Activated T-helper 1 cell treated with anti-CD3 and anti-CD28 coated beads, Interleukin-12 subunit alpha, Interleukin-12 subunit beta, Interleukin-2, Interleukin-4 antibody, amounts not matched to agents 30 ng/mL and 10 ng/mL and 1 ng/mL, durations not matched to agents 14 hours and 24 hours and 36 hours (primary cell): ENCODE data around the gene KCTD4. TPM values are rescaled to one million over a fixed set of nuclear protein-coding genes. Genes with fewer than 3 reads are reported as not detected.
"Not testable (repeated sequence)": the region's sequence is repeated elsewhere in the genome, so short reads cannot be mapped to it uniquely, and the experiment has no call there.

ENCODE experiments used
- DNase-seq: peaks from one replicate; pipeline ENCODE4 v3.0.0; 2021; ENCODE audit warnings: low spot score
- H3K27ac Mint-ChIP-seq: one replicate; pipeline ENCODE4 v1.8.0; 2021; ENCODE audit warnings: mild to moderate bottlenecking, mixed read lengths
- H3K27me3 Mint-ChIP-seq: one replicate; pipeline ENCODE4 v1.8.0; 2022; ENCODE audit warnings: mild to moderate bottlenecking, moderate library complexity, mixed read lengths; ENCODE audit not compliant: insufficient read depth
- H3K36me3 Mint-ChIP-seq: one replicate; pipeline ENCODE4 v1.8.0; 2021; ENCODE audit warnings: low read depth, mixed read lengths
- H3K4me1 Mint-ChIP-seq: one replicate; pipeline ENCODE4 v1.8.0; 2021; ENCODE audit warnings: low read depth, mixed read lengths
- H3K4me3 Mint-ChIP-seq: one replicate; pipeline ENCODE4 v1.8.0; 2021; ENCODE audit warnings: mild to moderate bottlenecking, moderate library complexity, mixed read lengths
- H3K9me3 Mint-ChIP-seq: one replicate; pipeline ENCODE4 v1.8.0; 2021; ENCODE audit warnings: mixed read lengths
- intact Hi-C: fragments of 100-400 bp; cut with micrococcal nuclease; formaldehyde crosslinking; loops from one replicate; pipeline ENCODE4 v1.15.1; 2024
- total RNA-seq: library from RNA; stranded (reverse); gene quantifications from 2 replicates; pipeline ENCODE4 v1.2.3, GENCODE V29; 2022

KCTD4 gene
- total RNA-seq, result not detected in 2 replicates

- no peak for DNase-seq
- H3K27me3 Mint-ChIP-seq, result no peaks in the 10 kb centered on the region
- peaks cover 17% of the 10 kb centered on the region for H3K4me1 Mint-ChIP-seq
- no peak within 1 kb of the TSS for H3K27ac Mint-ChIP-seq
- peaks cover 13% of the 10 kb centered on the region for H3K36me3 Mint-ChIP-seq
- intact Hi-C loops, result no loop called here
- H3K9me3 Mint-ChIP-seq, result no peaks in the 10 kb centered on the region
- H3K4me3 Mint-ChIP-seq, result no peak within 1 kb of the TSS
These were observed at the start of gene KCTD4 for GRCh38 chr13:45200701-45201232. Gene KCTD4, minus strand, starts transcription at chr13:45201045. Its CDS starts 6,478 bp downstream, at chr13:45194567.

- Mint-ChIP-seq H3K4me1 (no peaks in the 10 kb centered on the region), H3K36me3 (peaks cover 4% of the 10 kb centered on the region), H3K9me3 (no peaks in the 10 kb centered on the region), H3K27me3 (no peaks in the 10 kb centered on the region), H3K27ac (no peak overlapping the region), H3K4me3 (no peak overlapping the region)
- DNase-seq, result no peak
- intact Hi-C loops, result no loop called here
These were observed 48.8 kb upstream of the KCTD4 start for GRCh38 chr13:45249662-45250061.

GRCh38 chr13:45244736-45245135 is 43.9 kb upstream of the KCTD4 start:
- DNase-seq, H3K36me3 Mint-ChIP-seq, H3K4me3 Mint-ChIP-seq: not testable (repeated sequence)

GRCh38 chr13:45243077-45243476 is 42.2 kb upstream of the KCTD4 start:
- Mint-ChIP-seq H3K36me3 (no peaks in the 10 kb centered on the region), H3K4me1 (no peaks in the 10 kb centered on the region), H3K27ac (no peak overlapping the region), H3K9me3 (no peaks in the 10 kb centered on the region), H3K4me3 (no peak overlapping the region), H3K27me3 (no peaks in the 10 kb centered on the region)
- intact Hi-C loops, result no loop called here
- no peak for DNase-seq

More at GRCh38 chr13:45244736-45245135, 43.9 kb upstream of the KCTD4 start:
- H3K27me3 Mint-ChIP-seq, H3K9me3 Mint-ChIP-seq, intact Hi-C loops, H3K27ac Mint-ChIP-seq, H3K4me1 Mint-ChIP-seq: not testable (repeated sequence)

DNA sequence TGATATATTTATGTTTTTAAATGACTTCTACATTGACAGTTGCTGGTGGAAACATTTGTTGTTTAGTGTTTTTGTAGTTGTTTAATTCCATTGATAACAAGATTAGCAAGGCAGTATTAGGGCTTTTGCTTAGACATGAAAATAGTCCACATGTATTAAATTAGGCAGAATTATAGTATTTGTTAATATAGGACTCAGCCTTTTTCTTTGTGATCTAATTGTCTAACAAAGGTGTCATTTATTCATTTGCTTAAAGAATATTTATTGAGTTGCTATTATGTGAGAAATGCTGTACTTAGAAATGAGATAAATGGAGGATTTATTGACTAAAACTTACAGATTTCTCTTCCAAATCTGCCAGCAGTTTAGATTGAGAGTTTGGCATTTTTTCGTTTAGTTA is 41.7 kb upstream of the KCTD4 start:
- no peaks in the 10 kb centered on the region for H3K9me3 Mint-ChIP-seq
- H3K4me3 Mint-ChIP-seq, result no peak overlapping the region
- H3K27me3 Mint-ChIP-seq, result no peaks in the 10 kb centered on the region
- H3K4me1 Mint-ChIP-seq, result no peaks in the 10 kb centered on the region
- intact Hi-C loops, result no loop called here
- no peak overlapping the region for H3K27ac Mint-ChIP-seq
- no peaks in the 10 kb centered on the region for H3K36me3 Mint-ChIP-seq
- no peak for DNase-seq

DNA sequence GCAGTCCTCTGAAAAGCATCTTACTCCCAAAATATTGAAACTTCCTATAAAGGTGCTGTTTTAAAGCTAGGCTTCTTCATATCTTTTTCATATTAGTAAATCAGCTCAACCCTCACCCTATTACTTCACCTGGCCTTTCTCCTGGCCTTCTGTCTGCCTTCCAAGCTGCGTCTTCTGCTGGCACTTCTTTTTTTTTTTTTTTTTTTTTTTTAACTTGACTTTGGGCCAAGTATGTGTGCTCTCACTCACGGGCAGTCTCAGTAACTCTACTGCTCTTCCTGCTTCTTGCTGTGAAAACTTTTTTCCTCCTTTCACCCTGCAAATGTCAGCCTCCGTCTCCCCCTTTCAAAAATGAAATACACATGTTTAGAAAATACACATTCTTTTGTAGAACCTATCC is 41.2 kb upstream of the KCTD4 start:
- intact Hi-C loops, result no loop called here
- H3K4me3 Mint-ChIP-seq, result no peak overlapping the region
- no peak overlapping the region for H3K27ac Mint-ChIP-seq
- no peak for DNase-seq
- no peaks in the 10 kb centered on the region for H3K36me3 Mint-ChIP-seq
- H3K9me3 Mint-ChIP-seq, result no peaks in the 10 kb centered on the region
- H3K27me3 Mint-ChIP-seq, result no peaks in the 10 kb centered on the region
- no peaks in the 10 kb centered on the region for H3K4me1 Mint-ChIP-seq

DNA sequence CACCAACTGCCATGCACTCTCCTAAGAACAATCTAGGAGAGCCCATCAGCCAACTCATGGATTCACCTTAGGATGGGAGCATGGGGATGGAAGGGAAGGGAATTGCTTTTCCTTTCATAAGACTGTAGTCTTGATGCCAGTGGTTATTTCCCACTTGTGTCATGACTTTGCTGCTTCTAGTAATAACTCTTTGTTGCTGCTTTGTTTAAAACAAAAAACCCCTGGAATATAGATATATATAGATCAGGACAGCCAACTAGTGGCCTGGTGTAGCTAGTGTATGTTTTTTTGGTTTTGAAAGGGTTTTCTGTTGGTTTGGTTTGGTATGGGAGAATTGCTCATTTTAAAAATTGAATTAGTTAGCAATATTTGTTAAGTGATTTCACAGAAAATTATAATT is 39.3 kb upstream of the KCTD4 start:
- no peak for DNase-seq
- Mint-ChIP-seq H3K27ac (no peak overlapping the region), H3K27me3 (no peaks in the 10 kb centered on the region), H3K9me3 (no peaks in the 10 kb centered on the region), H3K4me1 (no peaks in the 10 kb centered on the region), H3K36me3 (no peaks in the 10 kb centered on the region), H3K4me3 (no peak overlapping the region)
- intact Hi-C loops, result no loop called here

GRCh38 chr13:45238945-45239795 is 38.3 kb upstream of the KCTD4 start:
- DNase-seq, result no peak
- Mint-ChIP-seq H3K4me1 (no peaks in the 10 kb centered on the region), H3K9me3 (no peaks in the 10 kb centered on the region), H3K36me3 (no peaks in the 10 kb centered on the region), H3K4me3 (no peak overlapping the region), H3K27ac (no peak overlapping the region), H3K27me3 (no peaks in the 10 kb centered on the region)
- intact Hi-C loops, result no loop called here

- no peak for DNase-seq
- Mint-ChIP-seq H3K36me3 (peaks cover 3% of the 10 kb centered on the region), H3K4me3 (no peak overlapping the region), H3K4me1 (no peaks in the 10 kb centered on the region), H3K9me3 (no peaks in the 10 kb centered on the region), H3K27me3 (no peaks in the 10 kb centered on the region), H3K27ac (no peak overlapping the region)
- intact Hi-C loops, result no loop called here
These were observed 31.7 kb upstream of the KCTD4 start for GRCh38 chr13:45232591-45232990.

- H3K4me3 Mint-ChIP-seq, result no peak overlapping the region
- H3K36me3 Mint-ChIP-seq, result peaks cover 3% of the 10 kb centered on the region
- H3K27me3 Mint-ChIP-seq, result no peaks in the 10 kb centered on the region
- intact Hi-C loops, result no loop called here
- no peaks in the 10 kb centered on the region for H3K4me1 Mint-ChIP-seq
- no peaks in the 10 kb centered on the region for H3K9me3 Mint-ChIP-seq
- no peak for DNase-seq
- no peak overlapping the region for H3K27ac Mint-ChIP-seq
These were observed 30.9 kb upstream of the KCTD4 start for GRCh38 chr13:45231722-45232121.

- intact Hi-C loops, result no loop called here
- Mint-ChIP-seq H3K4me3 (no peak overlapping the region), H3K27ac (no peak overlapping the region), H3K36me3 (peaks cover 3% of the 10 kb centered on the region), H3K27me3 (no peaks in the 10 kb centered on the region), H3K4me1 (no peaks in the 10 kb centered on the region), H3K9me3 (no peaks in the 10 kb centered on the region)
- no peak for DNase-seq
These were observed 30.5 kb upstream of the KCTD4 start for GRCh38 chr13:45231305-45231704.

- intact Hi-C loops, result no loop called here
- peaks cover 5% of the 10 kb centered on the region for H3K36me3 Mint-ChIP-seq
- DNase-seq, result no peak
- peaks cover 2% of the 10 kb centered on the region for H3K4me1 Mint-ChIP-seq
- no peak overlapping the region for H3K27ac Mint-ChIP-seq
- no peak overlapping the region for H3K4me3 Mint-ChIP-seq
- no peaks in the 10 kb centered on the region for H3K9me3 Mint-ChIP-seq
- no peaks in the 10 kb centered on the region for H3K27me3 Mint-ChIP-seq
These were observed 28.3 kb upstream of the KCTD4 start for GRCh38 chr13:45229172-45229571.

- no peaks in the 10 kb centered on the region for H3K27me3 Mint-ChIP-seq
These were observed 27.2 kb upstream of the KCTD4 start for GRCh38 chr13:45228002-45228401.

More at GRCh38 chr13:45228002-45228401, 27.2 kb upstream of the KCTD4 start:
- no peak for DNase-seq
- Mint-ChIP-seq H3K27ac (no peak overlapping the region), H3K4me3 (no peak overlapping the region), H3K4me1 (peaks cover 5% of the 10 kb centered on the region), H3K36me3 (peaks cover 6% of the 10 kb centered on the region), H3K9me3 (no peaks in the 10 kb centered on the region)
- intact Hi-C loops, result no loop called here
